ENCODE results near the gene DMTF1.

Gene DMTF1

GRCh38 chr7:87148332-87148955 lies 3.8 kb upstream of the DMTF1 start:
- no peak for DNase-seq

- DNase-seq = no peak
Observed at GRCh38 chr7:87151002-87151728, 1.1 kb upstream of the DMTF1 start.

- DNase-seq = no peak
Observed at GRCh38 chr7:87151729-87152111, 533 bp upstream of the DMTF1 start.

GRCh38 chr7:87152897-87153641 lies 816 bp downstream of the DMTF1 start:
- no peak for DNase-seq

GRCh38 chr7:87154166-87154565 lies 1.9 kb downstream of the DMTF1 start:
- no peak for DNase-seq

GRCh38 chr7:87154569-87154968 lies 2.3 kb downstream of the DMTF1 start:
- DNase-seq = no peak

- DNase-seq = no peak
Observed at GRCh38 chr7:87155788-87156187, 3.5 kb downstream of the DMTF1 start.

- no peak for DNase-seq
Observed at GRCh38 chr7:87156709-87157108, 4.5 kb downstream of the DMTF1 start.

GRCh38 chr7:87159538-87159937 lies 7.3 kb downstream of the DMTF1 start:
- no peak for DNase-seq

GRCh38 chr7:87164433-87164832 lies 12.2 kb downstream of the DMTF1 start:
- no peak for DNase-seq

GRCh38 chr7:87170828-87171227 lies 18.6 kb downstream of the DMTF1 start:
- no peak for DNase-seq

- DNase-seq = no peak
Observed at GRCh38 chr7:87171282-87171934, 19.2 kb downstream of the DMTF1 start.

GRCh38 chr7:87173471-87173870 lies 21.2 kb downstream of the DMTF1 start:
- no peak for DNase-seq

GRCh38 chr7:87178320-87178719 lies 26.1 kb downstream of the DMTF1 start:
- DNase-seq = no peak

- no peak for DNase-seq
Observed at GRCh38 chr7:87179180-87179579, 26.9 kb downstream of the DMTF1 start.

GRCh38 chr7:87187120-87187519 lies 34.9 kb downstream of the DMTF1 start:
- no peak for DNase-seq

- DNase-seq = no peak
Observed at GRCh38 chr7:87188930-87189329, 36.7 kb downstream of the DMTF1 start.

GRCh38 chr7:87190783-87191182 lies 38.5 kb downstream of the DMTF1 start:
- no peak for DNase-seq

- DNase-seq = no peak
Observed at GRCh38 chr7:87192784-87193487, 40.7 kb downstream of the DMTF1 start.

- DNase-seq = no peak
Observed at GRCh38 chr7:87193912-87194311, 41.7 kb downstream of the DMTF1 start.

- DNase-seq = no peak
Observed at GRCh38 chr7:87199241-87199640, 47.0 kb downstream of the DMTF1 start.

- no peak for DNase-seq
Observed at GRCh38 chr7:87199700-87200450, 47.6 kb downstream of the DMTF1 start.

All from NCI-H510A (cell line).